PC-9 (cell line): Measurements from ENCODE around the gene COL21A1.

Experiments
- EZH2 ChIP-seq: fragments of 200-600 bp; sonication (generic); IDR thresholded peaks from 2 replicates; pipeline ENCODE4 v1.8.0; 2017; ENCODE audit warnings: antibody characterized with exemption, low read depth
- TF ChIP-seq, protein P1 (sequence below): fragments of 200-600 bp; sonication (generic); conservative IDR thresholded peaks from 2 replicates; pipeline ENCODE4 v1.6.1; 2017; ENCODE audit warnings: mixed run types, antibody characterized with exemption, mild to moderate bottlenecking, moderate library complexity

DNA sequence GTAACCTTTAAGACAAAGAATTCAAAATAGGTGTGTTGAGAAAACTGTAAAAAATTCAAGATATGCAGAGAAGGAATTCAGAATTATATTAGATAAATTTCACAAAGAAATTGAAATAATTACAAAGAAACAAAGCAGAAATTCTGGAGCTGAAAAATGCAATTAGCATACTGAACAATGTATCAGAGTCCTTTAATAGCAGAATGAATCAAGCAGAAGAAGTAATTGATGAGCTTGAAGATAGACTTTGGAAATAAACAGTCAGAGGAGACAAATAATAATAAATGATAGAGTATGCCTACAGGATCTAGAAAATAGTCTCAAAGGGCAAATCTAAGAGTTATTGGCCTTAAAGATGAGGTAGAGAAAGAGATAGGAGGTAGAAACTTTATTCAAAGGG, 131.7 kb downstream of the COL21A1 start:
- TF ChIP-seq, protein P1, sequence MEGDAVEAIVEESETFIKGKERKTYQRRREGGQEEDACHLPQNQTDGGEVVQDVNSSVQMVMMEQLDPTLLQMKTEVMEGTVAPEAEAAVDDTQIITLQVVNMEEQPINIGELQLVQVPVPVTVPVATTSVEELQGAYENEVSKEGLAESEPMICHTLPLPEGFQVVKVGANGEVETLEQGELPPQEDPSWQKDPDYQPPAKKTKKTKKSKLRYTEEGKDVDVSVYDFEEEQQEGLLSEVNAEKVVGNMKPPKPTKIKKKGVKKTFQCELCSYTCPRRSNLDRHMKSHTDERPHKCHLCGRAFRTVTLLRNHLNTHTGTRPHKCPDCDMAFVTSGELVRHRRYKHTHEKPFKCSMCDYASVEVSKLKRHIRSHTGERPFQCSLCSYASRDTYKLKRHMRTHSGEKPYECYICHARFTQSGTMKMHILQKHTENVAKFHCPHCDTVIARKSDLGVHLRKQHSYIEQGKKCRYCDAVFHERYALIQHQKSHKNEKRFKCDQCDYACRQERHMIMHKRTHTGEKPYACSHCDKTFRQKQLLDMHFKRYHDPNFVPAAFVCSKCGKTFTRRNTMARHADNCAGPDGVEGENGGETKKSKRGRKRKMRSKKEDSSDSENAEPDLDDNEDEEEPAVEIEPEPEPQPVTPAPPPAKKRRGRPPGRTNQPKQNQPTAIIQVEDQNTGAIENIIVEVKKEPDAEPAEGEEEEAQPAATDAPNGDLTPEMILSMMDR: no peak
- no peak for TF ChIP-seq EZH2
